IPS-20b (cell line): ENCODE results near the gene TMEM37.

Experiments
- H3K27ac ChIP-seq: one replicate; pipeline ENCODE4 v1.5.1; 2013; ENCODE audit warnings: low read length
- H3K27me3 ChIP-seq: 2 replicates; pipeline ENCODE4 v1.6.1; 2013; ENCODE audit warnings: mild to moderate bottlenecking, low read length, inconsistent platforms; ENCODE audit not compliant: insufficient read depth
- H3K36me3 ChIP-seq: 2 replicates; pipeline ENCODE4 v1.6.1; 2013; ENCODE audit warnings: low read depth, mild to moderate bottlenecking, inconsistent platforms, low read length, moderate library complexity; ENCODE audit not compliant: insufficient read depth
- H3K4me1 ChIP-seq: 2 replicates; pipeline ENCODE4 v1.6.1; 2013; ENCODE audit warnings: mild to moderate bottlenecking, control low read depth, inconsistent platforms, low read length, moderate library complexity; ENCODE audit not compliant: insufficient read depth
- H3K4me3 ChIP-seq: 2 replicates; pipeline ENCODE4 v1.5.1; 2013; ENCODE audit warnings: mild to moderate bottlenecking, low read length, inconsistent platforms
- H3K9ac ChIP-seq: 2 replicates; pipeline ENCODE4 v1.6.1; 2013; ENCODE audit warnings: low read depth, mild to moderate bottlenecking, inconsistent platforms, low read length, moderate library complexity
- H3K9me3 ChIP-seq: 2 replicates; pipeline ENCODE4 v1.6.1; 2013; ENCODE audit warnings: mild to moderate bottlenecking, low read depth, low read length, inconsistent platforms; ENCODE audit not compliant: insufficient read depth

The TMEM37 gene

DNA sequence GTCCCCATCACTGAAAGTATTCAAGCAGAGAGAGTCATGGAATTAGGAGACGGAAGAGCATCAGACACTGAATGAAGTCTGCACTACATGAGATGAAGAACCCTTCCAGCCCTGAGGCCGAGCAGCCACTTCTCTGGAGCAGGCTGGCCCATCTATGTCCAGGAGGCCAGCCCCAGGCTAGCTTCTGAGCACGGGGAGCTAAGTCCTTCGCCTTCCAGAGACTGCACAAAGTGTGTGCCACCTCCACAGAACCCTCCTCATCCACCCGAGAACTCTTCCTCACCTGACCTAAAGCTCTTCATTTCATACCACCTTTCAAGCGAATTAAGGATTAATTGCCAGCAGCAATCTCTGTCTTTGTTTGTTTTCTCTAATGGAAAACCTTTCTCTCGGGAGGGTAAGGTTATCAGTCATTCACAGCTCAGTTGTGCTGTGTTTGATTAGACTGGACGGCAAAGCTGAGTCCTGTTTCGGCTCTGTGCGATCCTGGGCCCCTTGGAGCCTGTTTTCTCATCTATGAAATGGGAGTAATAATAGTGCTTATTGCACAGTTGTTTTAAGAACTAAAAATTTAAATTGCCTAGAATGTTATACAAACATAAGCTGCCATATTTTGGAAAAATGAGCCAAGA lies 54.7 kb downstream of the TMEM37 start:
- H3K4me3 ChIP-seq, result no peak overlapping the region
- no peak overlapping the region for H3K9ac ChIP-seq
- no peaks in the 10 kb centered on the region for H3K9me3 ChIP-seq
- H3K27ac ChIP-seq, result no peak overlapping the region
- no peaks in the 10 kb centered on the region for H3K36me3 ChIP-seq
- H3K27me3 ChIP-seq, result no peaks in the 10 kb centered on the region
- no peaks in the 10 kb centered on the region for H3K4me1 ChIP-seq

DNA sequence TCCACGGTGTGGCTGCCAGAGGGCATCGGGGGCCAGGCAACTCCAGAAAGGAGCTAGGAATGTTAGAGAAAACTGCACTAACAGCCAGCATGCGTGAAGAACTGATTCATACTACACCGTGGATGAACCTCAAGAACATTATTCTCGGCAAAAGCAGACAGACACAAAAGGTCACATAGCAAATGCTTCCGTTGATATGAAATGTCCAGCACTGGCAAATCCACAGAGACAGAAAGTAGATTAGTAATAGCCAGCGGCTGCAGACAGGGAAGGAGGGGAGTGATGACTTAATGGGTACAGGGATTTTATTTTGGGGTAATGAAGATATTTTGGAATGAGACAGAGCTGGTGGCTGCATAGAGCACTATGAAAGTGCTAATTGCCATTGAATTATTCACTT lies 55.2 kb downstream of the TMEM37 start:
- Histone ChIP-seq H3K4me1 (peaks cover 2% of the 10 kb centered on the region), H3K27ac (no peak overlapping the region), H3K27me3 (no peaks in the 10 kb centered on the region), H3K4me3 (no peak overlapping the region), H3K36me3 (no peaks in the 10 kb centered on the region), H3K9me3 (no peaks in the 10 kb centered on the region), H3K9ac (no peak overlapping the region)

- H3K27me3 ChIP-seq, result no peaks in the 10 kb centered on the region
- H3K4me3 ChIP-seq, result no peak overlapping the region
- no peaks in the 10 kb centered on the region for H3K9me3 ChIP-seq
- no peaks in the 10 kb centered on the region for H3K36me3 ChIP-seq
- no peak overlapping the region for H3K27ac ChIP-seq
- H3K9ac ChIP-seq, result no peak overlapping the region
- peaks cover 6% of the 10 kb centered on the region for H3K4me1 ChIP-seq
These were observed 56.0 kb downstream of the TMEM37 start for GRCh38 chr2:119487434-119488244.
